ENCODE data around the gene SNX27.

The SNX27 gene

DNA sequence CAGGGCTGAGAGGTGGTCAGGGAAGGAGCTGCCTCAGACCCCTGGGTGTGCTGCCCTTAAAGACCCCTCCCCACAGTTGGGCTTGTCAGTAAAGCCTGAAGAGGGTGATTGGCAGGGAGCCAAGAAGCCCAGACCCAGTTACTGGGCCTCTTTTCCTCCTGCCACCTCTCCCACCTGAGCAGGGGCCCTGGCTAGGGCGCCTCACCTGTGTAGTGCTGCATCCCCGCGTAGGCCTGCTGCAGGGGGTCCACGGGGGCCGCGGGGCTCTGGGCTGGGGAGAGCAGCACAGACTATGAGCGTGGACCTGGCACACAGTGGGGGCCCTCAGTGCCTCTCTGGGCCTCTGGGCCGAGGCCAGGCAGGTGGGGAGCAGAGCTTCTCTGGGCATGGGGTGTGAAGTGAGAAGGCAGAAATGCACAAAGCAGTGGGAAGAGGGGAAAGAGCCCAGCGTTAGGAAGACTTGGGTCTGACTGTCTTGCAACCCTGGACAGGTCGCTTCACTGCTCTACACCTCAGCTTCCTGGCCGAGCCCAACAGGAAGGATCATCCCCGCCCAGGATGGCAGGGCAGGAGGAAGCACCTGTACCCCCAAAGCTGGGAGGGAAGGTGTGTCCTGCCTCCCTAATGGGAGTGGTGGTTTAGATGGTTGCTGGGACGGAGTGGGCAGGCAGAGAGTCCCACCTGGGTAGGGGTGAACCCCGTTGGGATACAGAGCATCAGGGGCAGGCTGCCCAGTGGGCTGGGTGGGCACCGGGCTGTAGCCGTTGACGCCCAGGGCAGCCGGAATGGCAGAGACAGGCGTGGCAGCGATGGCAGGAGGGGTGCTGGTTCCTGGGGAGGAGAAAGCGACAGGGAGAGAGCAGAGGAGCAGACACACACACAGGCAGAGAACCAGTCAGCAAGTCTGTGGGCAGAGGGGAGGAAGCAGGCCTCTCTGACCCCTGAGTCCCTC is 94.9 kb downstream of the SNX27 start:
- no peak for DNase-seq

DNA sequence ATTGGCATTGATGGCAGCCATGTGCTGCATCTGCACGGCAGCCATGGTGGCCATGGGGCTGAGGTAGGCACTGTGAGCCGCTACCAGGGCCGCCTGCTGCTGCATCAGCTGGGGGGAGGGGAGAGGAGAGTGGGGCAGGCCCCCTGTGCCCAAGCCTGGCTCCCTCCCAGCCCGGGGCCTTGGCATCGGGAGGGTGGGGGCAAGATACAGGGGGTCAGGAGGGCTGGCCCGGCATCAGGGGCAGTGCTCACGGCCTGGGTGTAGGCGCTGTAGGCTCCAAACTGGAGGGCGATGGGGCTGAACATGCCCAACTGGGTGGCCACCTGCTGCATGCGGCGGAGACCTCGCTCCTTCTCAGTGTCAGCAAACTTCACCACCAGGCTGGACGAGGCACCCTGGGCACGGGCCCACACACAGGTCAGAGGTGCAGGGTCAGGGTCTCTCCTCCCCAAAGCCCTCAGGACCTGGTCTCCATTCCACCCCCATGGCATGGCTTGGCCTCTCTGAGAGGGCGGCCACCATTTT is 95.8 kb downstream of the SNX27 start:
- DNase-seq, result no peak

DNA sequence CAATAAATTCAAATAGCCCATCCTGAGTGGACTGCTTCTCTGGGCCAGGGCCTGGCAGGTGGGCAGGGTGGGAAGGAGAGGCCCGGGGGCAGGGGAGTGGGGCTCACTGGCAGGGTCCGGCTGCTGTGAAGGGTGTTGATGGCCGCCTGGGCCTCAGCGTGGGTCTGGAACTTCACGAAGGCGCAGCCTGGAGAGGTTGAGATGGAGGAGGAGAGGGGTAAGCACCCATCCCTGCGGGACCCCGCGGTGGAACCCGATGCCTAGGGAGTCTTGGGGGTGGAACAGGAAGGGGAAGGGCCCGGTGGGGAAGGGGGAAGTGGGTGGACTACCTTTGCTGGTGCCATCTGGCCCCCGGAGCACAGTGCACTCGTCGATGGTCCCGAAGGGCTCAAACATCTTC is 97.0 kb downstream of the SNX27 start:
- no peak for DNase-seq

DNA sequence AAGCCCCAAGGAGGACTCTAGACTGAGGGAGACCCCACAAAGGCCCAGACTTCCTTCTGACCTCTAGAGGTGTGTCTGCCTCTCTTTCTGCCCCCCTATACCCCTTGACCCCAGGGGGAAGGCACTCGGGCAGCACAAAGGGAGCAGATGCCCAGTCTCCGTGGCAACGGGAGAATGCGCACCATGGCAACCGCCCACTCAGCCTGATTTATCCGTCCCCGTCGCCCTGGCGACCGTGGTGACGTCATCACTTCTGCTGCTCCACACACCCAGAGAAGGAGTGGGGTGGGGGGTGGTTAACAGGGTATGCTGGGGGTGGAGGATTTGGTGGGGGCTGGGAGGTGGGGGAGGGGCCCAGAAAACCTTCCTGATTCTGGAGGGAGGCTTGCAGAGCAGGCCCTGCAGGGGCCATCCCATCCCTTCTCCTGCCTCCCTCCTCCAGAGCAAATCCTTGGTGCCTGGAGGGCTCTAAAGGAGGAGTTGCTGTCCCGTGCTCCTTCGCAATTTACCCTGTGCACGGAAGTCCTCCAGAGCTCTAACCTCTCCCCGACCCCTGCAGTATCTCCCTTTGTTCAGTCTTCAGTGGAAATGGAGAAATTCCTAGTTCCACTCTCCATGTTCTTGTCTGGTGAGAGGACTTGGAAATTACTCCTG is 98.5 kb downstream of the SNX27 start:
- no peak for DNase-seq

DNA sequence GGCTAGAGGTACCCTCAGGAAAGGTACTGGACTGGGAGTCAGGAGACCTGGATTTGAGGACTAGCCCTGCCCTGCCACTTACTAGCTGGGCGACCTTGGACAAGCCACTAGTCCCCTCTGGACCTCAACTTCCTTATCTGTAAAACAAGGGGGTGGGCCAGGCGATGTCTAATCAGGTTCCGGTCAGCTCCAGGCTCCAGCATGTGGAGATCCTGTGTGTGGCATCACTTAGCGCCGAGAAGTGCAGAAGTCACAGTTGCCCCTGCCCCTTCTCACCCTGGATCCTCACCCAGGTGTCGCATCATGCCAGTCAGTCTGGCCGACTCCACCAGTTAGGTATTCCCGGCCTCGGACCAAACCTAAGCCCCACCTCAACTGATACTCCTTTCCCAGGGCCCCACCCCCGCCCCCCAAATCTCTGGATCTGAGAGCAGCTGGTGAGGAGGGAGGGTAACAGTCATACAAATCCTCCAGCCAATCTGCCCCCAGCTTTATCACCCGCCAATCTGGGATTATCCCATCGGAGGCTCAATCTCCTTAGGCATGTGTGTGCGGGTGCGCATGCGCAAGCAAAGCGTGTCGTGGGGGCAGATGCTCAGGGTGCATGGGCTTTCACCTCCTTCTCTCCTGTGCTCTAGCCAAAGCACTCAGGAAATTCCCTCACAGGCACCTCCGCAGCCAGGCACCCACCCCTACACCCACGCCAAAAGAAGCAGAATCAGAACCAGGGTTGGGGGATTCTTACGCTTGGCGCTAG is 99.4 kb downstream of the SNX27 start:
- no peak for DNase-seq

DNA sequence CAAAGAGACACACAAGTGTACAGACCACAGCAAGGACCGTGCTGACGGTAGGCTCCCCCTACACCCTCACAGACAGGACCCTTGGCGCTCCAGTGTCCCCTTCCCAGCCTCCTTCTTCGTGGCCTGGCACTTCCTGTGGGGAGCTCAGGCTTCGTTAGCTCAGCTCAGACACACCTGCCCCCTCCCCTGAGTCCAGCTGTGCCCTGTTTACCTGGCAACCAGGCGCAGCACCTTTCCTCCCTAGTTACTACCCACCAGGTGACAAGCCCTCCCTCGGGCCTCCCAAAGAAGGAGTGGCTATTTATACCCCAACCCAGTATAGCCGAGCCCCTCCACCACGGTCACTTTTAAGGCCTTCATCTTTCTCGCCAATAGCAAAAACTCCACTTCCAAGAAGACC is 100.1 kb downstream of the SNX27 start:
- no peak for DNase-seq

DNA sequence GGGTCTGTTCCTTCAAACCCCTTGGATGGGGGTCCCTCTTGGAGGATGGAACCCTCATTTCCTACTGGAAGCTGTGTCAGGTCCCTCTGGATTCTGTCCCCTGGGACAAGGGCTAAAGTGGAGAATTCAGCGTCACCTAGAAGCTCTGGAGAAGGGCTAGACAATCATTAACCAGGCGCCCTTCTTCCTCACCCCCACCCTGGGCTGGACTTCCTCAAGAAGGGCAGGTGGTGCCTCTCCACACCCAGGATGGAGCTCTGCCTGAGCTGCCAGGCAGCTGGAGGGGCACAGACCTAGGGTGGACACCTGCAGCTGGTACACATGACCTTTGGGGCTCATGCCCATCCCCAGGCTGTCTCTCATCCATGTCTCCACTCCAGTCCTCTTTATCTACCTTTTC is 101.2 kb downstream of the SNX27 start:
- DNase-seq, result no peak

DNA sequence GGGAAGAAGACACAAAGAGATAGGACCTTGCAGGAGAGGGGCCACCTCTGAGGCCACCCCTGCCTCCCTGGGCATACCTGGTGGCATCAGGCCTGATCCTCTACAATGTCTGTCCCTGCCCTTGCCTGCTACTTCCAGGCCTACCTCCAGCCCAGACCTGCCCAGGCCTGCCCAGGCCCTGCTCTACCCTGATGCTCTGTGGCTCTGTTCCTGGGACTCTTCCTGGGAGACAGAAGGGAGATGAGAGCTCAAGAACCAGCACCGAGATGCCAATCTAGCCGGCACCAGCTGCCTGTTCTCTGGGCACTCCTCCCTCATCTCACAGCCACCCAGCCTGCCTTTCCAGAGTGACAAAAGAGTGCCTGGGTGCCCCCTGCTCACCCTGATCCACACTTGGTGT is 102.0 kb downstream of the SNX27 start:
- DNase-seq, result no peak

DNA sequence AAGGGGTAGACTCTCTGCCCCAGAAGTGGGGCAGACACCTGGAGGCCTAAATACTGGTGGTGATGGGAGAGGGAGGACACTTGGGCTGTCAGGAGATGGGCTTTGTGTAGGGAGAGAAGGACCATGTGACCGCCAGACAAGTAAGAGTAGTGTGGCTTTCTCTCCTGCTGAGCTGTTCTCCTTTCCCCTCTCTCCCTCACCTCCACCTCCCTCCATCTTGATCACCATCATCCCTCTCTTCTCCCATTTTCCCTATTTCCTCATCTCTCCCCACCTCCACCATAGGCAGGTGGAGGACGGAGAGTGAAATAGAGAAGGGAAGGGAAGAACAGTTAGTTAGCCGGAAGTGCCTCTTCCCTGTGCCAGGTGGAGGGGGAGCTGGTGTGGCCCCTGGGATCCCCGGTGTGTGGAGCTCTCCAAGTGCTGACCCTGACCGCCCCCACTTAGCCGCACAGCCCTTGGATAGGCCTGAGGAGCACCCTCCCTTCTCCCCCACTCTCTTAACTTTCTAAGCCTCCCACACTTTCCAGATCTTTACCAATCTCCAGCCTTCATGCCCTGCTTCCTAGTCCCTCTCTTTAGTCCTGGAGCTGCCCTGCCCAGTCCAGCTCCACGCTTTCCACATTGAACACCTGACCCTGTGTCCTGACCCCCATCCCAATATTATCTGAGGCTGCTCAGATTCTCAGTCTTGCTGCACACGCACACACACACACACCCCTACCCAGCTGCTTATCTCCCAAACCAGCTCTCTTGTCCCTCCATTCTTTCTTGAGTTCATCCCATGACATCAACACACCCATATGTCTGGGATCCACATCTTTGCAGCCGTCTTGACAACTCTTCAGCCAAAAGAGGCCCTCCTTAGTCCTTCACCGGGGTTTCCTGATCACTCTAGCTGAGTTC is 103.2 kb downstream of the SNX27 start:
- DNase-seq, result no peak

DNA sequence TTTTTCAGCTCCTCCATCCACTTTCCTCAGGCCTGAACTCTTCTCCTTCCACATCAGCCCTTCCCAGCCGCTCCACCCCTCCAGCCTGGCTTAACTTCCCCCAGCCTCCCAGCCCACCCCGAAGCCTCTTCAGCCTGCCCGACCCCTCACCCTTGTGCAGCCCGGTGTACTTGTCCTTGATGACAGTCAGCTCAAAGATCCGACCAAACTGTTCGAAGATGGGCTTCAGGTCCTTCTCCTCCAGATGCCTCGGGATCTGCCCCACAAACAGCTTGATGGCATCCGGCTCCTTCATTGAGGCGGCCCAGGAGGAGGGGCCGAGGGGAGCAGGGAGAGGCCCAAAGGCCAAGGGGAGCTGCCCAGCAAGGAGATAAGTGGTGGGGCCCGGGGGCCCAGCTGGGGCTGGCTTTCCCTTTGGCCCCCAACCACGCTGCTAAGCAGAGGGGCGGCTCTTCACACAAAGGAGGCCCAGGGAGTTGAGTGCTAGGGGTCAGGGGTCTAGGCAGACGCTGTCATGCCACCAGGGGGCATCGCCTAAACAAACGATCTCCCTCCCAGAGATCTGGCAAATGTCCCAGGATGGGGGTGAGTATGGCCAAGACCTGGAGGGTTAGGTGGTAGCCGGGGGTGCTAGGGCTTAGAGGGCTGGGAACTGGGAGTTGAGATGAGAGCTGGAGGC is 104.0 kb downstream of the SNX27 start:
- no peak for DNase-seq

DNA sequence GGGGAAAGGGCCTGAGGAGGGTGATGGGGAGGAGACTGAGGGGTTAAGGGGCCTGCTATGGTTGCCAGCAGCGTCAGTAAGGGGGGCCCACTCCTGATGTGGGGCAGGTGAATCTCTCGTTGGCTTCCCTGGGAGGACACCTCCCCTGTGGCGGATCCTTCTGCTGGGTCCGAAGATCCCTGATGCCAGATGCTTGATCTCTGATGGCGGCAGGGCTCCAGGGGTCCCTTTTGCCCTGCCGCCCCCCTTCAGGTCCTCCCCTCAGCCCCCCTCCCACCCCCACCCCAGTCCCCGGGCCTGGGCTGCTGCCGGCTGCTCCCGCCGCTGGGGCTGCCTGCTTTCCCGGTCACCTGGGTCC is 104.5 kb downstream of the SNX27 start:
- no peak for DNase-seq

DNA sequence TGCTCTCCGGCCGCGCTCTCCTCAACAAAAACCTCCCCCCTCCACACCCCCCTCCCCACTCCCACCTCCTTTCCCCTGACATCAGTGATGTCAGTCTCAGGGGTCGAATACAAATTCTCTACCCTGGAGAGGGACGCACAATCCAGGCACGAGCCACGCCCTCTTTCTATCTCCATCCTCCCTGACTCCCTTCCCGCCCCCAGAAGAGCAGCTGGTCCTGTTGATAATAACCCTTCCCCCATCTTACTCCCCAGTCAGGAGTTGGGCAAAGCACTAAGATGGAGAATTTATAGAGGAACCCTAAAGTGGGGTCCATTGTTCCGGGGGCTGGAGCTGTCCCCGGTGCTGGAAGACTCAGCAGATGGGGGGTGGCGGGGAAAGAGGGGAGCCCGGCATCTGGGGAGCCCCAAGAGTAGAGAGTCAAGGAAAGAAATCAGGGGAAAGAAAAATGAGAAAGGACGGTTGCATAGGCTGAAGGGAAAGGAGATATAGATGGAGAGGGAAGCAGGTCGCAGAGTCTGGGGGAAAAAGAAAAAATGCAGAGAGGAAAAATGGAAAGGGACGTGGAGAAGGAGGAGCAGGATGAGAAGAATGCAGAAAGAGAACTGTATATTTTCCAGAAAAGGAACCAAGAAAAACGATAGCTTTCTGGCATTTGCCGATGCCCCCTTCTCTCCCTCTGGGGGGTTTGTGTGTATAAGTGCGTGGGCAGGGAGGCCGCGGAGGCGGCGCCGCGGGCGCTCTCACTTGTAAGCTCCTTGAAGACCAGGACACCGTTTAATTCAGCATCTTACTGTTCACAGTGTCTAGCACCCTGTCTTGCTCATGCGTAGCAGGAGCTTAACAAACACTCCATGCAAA is 105.2 kb downstream of the SNX27 start, which contains the start of gene CELF3:
Gene CELF3 (minus strand): TSS at position 33 of the 861 bp plus-strand sequence. CDS start 783 bp downstream, outside the sequence.
- no peak for DNase-seq

DNA sequence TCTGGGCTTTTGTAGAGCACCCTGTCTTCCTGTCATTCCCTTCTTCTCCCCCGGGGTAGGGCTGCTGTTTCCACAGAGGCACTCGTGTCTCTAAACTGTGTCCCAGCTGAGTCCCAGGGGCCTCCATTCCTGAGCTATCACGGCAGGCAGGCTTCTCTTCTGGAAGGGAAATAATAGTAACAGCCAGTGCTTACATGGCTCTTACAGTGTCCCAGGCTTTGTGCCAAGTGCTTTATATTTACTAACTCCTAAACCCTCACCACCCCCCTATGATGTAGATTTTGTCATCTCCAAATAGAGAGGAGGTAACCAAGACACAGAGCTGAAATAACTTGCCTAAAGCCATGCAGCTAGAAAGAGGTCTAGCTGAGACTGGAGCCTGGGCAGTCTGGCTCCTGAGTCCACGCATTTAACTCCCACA is 106.2 kb downstream of the SNX27 start:
- DNase-seq, result no peak

DNA sequence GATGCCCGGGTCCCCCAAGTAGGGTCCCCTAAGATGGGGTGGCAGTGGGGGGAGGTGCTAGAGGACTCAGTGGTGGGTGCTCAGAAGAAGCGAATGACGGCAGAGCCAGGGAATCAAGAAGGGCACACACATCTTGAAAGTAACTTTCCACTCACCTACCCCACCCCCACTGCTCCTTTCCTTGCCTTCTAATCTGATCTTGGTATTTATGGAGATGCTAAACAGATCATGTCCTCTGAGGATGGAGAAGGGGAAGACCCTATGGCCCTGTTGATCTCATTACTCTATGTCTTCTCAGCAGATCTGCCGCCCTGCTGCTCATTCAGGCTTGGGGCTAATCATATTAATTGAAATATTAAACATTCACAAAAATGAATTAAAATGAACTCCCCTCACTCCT is 106.8 kb downstream of the SNX27 start:
- DNase-seq, result no peak

DNA sequence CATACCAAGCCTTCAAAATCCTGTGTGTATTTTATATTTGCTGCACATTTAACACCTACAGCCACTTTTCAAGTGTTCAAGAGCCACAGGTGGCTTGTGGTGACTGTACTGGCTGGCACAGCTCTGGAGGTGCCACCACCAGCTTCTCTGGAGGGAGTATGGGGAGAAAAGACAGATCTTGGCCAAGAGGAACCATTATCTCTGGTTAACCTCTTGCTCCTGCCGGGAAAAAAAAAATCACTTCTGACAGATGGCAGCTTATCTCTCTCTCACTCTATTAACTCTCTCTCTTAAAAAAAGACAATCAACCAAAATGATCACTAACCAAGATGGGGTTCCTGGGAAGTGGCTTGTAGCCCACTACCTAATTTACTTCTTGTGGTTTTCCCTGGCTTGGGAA is 108.3 kb downstream of the SNX27 start:
- DNase-seq, result no peak

DNA sequence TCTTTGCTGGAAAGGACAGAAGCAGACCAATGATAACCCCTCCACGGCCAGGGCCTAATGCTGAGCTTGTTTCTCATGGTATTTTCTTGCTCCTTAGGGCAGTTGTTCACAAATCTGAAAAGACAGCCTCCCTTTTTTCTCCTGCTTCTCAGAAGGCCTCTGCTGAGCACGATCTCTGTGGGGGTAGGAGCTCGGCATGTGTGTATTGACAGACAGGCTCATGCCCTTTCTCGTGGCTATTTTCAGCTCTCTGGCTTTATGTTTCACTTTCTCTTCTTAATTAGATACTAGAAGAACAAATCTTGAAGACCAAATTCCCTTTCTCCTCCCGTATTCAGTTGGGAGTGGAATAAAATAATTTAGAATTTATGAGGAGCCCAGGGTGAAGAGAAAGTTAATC is 108.7 kb downstream of the SNX27 start:
- no peak for DNase-seq

DNA sequence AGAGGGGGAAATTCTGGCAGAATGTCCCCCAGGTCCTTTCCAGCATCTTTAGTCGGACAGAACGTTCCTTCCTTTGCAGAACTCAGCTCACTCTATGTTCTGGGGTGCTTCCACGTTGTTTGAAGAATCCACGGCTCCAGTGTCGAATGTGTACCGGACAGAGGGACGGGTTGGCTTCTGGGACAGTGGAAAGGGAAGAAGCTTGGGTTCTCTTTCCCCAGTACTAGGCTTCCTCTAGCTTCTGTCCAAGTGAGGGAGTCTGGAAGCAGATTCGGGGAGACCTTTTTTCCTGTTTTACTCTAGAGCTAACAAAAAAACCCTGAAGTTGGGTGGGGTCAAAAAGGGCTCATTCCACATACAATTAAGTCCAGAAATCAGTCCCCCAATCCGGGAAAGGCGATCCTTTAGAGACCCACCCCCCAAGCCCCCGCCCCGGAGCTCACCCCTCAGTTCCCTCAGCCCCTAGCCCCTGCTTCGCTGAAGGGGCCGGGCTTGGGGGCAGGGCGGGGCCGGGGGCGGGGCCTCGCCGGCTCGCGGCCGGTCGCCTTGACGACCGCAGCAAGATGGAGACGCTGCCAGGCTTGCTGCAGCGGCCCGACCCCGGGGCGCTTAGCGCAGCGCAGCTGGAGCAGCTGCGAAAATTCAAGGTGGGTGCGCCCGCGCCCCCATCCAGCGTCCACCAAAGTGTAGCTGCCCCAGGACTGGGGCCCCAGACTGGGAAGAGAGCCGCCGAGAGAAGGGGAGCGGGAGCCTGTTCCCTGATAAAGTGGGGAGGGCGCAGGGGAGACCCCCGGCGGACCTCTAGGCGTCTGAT is 109.3 kb downstream of the SNX27 start, which contains the start of gene RIIAD1:
Gene RIIAD1 (plus strand): TSS at position 549 of the 814 bp plus-strand sequence. CDS start 15 bp downstream, at position 564.
- no peak for DNase-seq

DNA sequence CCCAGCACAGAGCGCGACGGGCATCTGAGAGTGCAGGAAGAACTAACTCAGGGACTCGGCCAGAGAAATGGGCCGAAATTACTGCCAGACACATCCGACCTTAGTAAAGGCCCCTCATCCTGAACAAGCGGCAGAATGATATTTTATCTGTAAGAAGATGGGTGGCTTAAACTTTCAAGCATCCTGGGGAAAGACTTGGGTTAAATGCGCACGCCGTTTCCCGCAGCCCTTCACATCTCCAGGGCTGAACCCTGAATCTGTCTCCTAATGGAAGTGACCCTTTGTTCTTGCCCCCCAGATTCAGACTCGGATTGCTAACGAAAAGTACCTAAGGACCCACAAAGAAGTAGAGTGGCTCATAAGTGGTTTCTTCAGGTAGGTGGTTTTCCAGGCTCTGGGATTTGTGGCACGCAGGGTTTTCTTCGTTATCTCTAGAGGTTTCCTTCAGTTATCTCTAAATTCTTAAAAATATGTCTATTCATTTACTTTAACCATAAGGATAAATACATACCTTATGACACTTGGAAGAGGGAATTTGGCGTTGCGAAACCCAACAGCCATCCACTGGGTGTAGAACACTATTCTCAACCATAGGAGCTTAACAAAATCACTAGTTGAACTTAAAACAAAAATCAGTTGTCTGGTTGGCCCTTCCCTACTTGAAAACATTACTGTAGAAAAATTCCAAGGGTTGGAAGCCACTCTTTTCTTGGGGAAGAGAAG is 110.1 kb downstream of the SNX27 start:
- DNase-seq, result no peak

Data from AML-193 (cell line).